ENCODE results near the gene ABR.
"Not testable (repeated sequence)": the region's sequence is repeated elsewhere in the genome, so short reads cannot be mapped to it uniquely, and the experiment has no call there.

Gene ABR

GRCh38 chr17:1095090-1095852, 84.5 kb downstream of the ABR start:
- DNase-seq (ENCODE audit: low spot score): no peak

GRCh38 chr17:1094591-1094990, 85.2 kb downstream of the ABR start:
- DNase-seq (ENCODE audit: low spot score): no peak

GRCh38 chr17:1091900-1092299, 87.9 kb downstream of the ABR start:
- DNase-seq (ENCODE audit: low spot score): no peak

- DNase-seq (ENCODE audit: low spot score): no peak
Measured at GRCh38 chr17:1091190-1091534, 88.6 kb downstream of the ABR start.

- no peak for DNase-seq (ENCODE audit: low spot score)
Measured at GRCh38 chr17:1090465-1091189, 89.2 kb downstream of the ABR start.

GRCh38 chr17:1089915-1090314, 89.9 kb downstream of the ABR start:
- no peak for DNase-seq (ENCODE audit: low spot score)

GRCh38 chr17:1087381-1088241, 92.2 kb downstream of the ABR start:
- peak; percentile 40 for DNase-seq (ENCODE audit: low spot score)

GRCh38 chr17:1083451-1084187, 96.2 kb downstream of the ABR start:
- no peak for DNase-seq (ENCODE audit: low spot score)

GRCh38 chr17:1082579-1082978, 97.2 kb downstream of the ABR start:
- no peak for DNase-seq (ENCODE audit: low spot score)

GRCh38 chr17:1078831-1079561, 100.8 kb downstream of the ABR start:
- no peak for DNase-seq (ENCODE audit: low spot score)

- DNase-seq (ENCODE audit: low spot score): no peak
Measured at GRCh38 chr17:1077986-1078711, 101.6 kb downstream of the ABR start.

- DNase-seq (ENCODE audit: low spot score): no peak
Measured at GRCh38 chr17:1077581-1077985, 102.2 kb downstream of the ABR start.

GRCh38 chr17:1076982-1077302, 102.8 kb downstream of the ABR start:
- DNase-seq (ENCODE audit: low spot score): no peak

- DNase-seq (ENCODE audit: low spot score): no peak
Measured at GRCh38 chr17:1076299-1076981, 103.3 kb downstream of the ABR start.

GRCh38 chr17:1074886-1075605, 104.7 kb downstream of the ABR start:
- no peak for DNase-seq (ENCODE audit: low spot score)

- DNase-seq (ENCODE audit: low spot score): not testable (repeated sequence)
Measured at GRCh38 chr17:1073963-1074625, 105.7 kb downstream of the ABR start.

GRCh38 chr17:1073241-1073962, 106.4 kb downstream of the ABR start:
- no peak for DNase-seq (ENCODE audit: low spot score)

GRCh38 chr17:1072551-1072961, 107.2 kb downstream of the ABR start:
- DNase-seq (ENCODE audit: low spot score): no peak
